ENCODE results near the gene METTL27. TPM values are rescaled to one million over a fixed set of nuclear protein-coding genes. Genes with fewer than 3 reads are reported as not detected.
"Not testable (repeated sequence)": the region's sequence is repeated elsewhere in the genome, so short reads cannot be mapped to it uniquely, and the experiment has no call there.

The METTL27 gene
- total RNA-seq, 1 experiment from 2014 or later, result 3.1 TPM

GRCh38 chr7:73869011-73869798 lies 26.9 kb upstream of the METTL27 start:
- DNase-seq (ENCODE audit: low spot score), result no peak

GRCh38 chr7:73866446-73866767 lies 24.1 kb upstream of the METTL27 start:
- DNase-seq (ENCODE audit: low spot score), result no peak

- DNase-seq (ENCODE audit: low spot score), result peak; percentile 78
These were observed 23.6 kb upstream of the METTL27 start for GRCh38 chr7:73865738-73866445.

- no peak for DNase-seq (ENCODE audit: low spot score)
These were observed 22.8 kb upstream of the METTL27 start for GRCh38 chr7:73864981-73865711.

- no peak for DNase-seq (ENCODE audit: low spot score)
These were observed 19.0 kb upstream of the METTL27 start for GRCh38 chr7:73861305-73861704.

GRCh38 chr7:73860859-73861258 lies 18.5 kb upstream of the METTL27 start, which contains the start of gene TMEM270:
TSS of gene TMEM270 (plus strand) at chr7:73861159. CDS start at chr7:73861195, 36 bp downstream.
- no peak for DNase-seq (ENCODE audit: low spot score)

GRCh38 chr7:73858807-73859206 lies 16.5 kb upstream of the METTL27 start:
- DNase-seq (ENCODE audit: low spot score), result no peak

- no peak for DNase-seq (ENCODE audit: low spot score)
These were observed 14.6 kb upstream of the METTL27 start for GRCh38 chr7:73856941-73857340.

GRCh38 chr7:73852500-73852899 lies 10.2 kb upstream of the METTL27 start:
- DNase-seq (ENCODE audit: low spot score), result no peak

GRCh38 chr7:73851410-73852338 lies 9.4 kb upstream of the METTL27 start:
- DNase-seq (ENCODE audit: low spot score), result peak; percentile 100

- peak; percentile 99 for DNase-seq (ENCODE audit: low spot score)
These were observed 8.5 kb upstream of the METTL27 start for GRCh38 chr7:73850781-73851207.

GRCh38 chr7:73847941-73848723 lies 5.8 kb upstream of the METTL27 start:
- DNase-seq (ENCODE audit: low spot score), result peak; percentile 72

GRCh38 chr7:73845701-73846195 lies 3.4 kb upstream of the METTL27 start:
- not testable (repeated sequence) for DNase-seq (ENCODE audit: low spot score)

GRCh38 chr7:73844848-73845460 lies 2.6 kb upstream of the METTL27 start:
- DNase-seq (ENCODE audit: low spot score), result no peak

GRCh38 chr7:73844131-73844547 lies 1.8 kb upstream of the METTL27 start:
- no peak for DNase-seq (ENCODE audit: low spot score)

- DNase-seq (ENCODE audit: low spot score), result no peak
These were observed 638 bp downstream of the METTL27 start for GRCh38 chr7:73841689-73842066.

GRCh38 chr7:73840715-73841379 lies 1.5 kb downstream of the METTL27 start:
- no peak for DNase-seq (ENCODE audit: low spot score)

- DNase-seq (ENCODE audit: low spot score), result no peak
These were observed 2.3 kb downstream of the METTL27 start for GRCh38 chr7:73839743-73840714.

Measured in A172 (cell line).